GM19467 (cell line): ENCODE data around the gene AMZ1.
"Not testable (repeated sequence)": the region's sequence is repeated elsewhere in the genome, so short reads cannot be mapped to it uniquely, and the experiment has no call there.

Source experiments
- ATAC-seq: cut with Tn5 transposase; IDR thresholded peaks from one replicate; pipeline ENCODE4 v1.9.1; 2021; ENCODE audit warnings: mild to moderate bottlenecking, moderate library complexity; ENCODE audit not compliant: unreplicated experiment

The AMZ1 gene

DNA sequence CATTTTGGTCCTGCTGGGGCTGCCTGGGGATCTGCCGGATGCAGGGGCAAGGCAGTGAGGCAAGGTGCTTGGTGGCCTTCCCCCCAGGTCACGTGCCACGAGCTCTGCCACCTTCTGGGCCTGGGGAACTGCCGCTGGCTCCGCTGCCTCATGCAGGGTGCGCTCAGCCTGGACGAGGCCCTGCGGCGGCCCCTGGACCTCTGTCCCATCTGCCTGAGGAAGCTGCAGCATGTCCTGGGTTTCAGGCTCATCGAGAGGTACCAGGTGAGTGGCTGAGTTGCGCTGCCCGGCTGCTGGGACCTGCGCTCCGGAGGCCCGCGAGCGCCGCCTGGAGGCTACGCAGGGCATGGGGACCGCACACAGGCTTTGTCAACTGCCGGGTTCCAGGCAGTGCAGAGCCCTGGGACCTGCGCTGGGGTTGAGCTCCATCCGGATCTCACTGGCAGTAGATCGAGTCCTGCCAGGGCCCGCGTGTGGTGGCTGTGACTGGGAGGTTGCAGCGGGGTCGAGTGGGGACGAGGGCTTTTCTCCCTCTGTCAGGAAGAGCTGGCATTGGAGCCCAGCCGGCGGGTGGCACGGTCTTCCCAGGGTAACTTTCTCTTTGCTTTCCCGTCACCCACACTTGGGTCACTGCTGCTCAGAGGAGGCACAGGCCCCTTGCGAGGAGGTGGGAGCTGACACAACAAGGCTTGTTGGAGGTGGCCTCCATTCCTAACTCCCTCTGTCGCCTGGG is 21.7 kb downstream of the AMZ1 start:
- ATAC-seq: peak; percentile 70

GRCh38 chr7:2710286-2710655 is 22.3 kb downstream of the AMZ1 start:
- peak; percentile 38 for ATAC-seq

- ATAC-seq: no peak
Measured at GRCh38 chr7:2710901-2711551, 23.0 kb downstream of the AMZ1 start.

- no peak for ATAC-seq
Measured at GRCh38 chr7:2711895-2712675, 24.1 kb downstream of the AMZ1 start.

DNA sequence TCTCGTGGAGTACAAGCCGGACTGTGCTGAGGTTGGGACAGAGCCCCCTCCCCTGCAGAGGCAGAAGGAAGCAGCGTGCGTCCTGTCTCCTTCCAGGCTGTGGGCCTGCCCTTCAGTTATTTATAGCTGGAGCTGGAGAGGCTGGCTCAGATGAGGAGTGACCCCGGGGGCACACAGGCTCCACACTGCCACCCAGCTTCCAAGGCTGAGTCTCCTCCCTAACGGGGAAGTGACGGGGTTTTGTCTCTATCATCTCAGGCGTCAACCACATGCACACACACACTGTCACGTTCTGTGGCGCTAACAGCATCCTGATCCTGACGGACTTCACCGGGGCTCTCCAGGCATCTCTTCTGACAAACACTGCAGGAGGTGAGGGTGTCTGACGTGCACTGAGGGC is 25.4 kb downstream of the AMZ1 start:
- ATAC-seq: no peak

GRCh38 chr7:2713978-2714377 is 26.0 kb downstream of the AMZ1 start:
- ATAC-seq: no peak

DNA sequence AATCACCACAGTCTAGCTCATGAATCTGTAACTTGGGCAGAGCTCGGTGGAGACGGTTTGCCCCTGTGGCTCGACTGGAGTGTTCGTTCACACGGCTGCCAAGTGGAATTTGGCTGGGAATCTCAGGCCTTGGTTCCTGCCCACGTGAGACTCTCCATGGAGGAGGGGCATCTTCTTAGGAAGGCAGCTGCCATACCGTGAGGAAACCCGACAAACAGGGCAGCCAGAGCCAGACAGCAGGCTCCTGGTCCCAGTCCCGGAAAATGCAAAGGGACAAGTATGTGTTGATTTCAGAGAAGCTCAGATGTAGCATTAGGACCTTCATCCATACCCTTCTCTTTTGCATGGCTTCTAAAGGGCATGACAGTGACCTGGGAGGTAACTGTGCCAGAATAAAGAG is 26.6 kb downstream of the AMZ1 start:
- no peak for ATAC-seq

DNA sequence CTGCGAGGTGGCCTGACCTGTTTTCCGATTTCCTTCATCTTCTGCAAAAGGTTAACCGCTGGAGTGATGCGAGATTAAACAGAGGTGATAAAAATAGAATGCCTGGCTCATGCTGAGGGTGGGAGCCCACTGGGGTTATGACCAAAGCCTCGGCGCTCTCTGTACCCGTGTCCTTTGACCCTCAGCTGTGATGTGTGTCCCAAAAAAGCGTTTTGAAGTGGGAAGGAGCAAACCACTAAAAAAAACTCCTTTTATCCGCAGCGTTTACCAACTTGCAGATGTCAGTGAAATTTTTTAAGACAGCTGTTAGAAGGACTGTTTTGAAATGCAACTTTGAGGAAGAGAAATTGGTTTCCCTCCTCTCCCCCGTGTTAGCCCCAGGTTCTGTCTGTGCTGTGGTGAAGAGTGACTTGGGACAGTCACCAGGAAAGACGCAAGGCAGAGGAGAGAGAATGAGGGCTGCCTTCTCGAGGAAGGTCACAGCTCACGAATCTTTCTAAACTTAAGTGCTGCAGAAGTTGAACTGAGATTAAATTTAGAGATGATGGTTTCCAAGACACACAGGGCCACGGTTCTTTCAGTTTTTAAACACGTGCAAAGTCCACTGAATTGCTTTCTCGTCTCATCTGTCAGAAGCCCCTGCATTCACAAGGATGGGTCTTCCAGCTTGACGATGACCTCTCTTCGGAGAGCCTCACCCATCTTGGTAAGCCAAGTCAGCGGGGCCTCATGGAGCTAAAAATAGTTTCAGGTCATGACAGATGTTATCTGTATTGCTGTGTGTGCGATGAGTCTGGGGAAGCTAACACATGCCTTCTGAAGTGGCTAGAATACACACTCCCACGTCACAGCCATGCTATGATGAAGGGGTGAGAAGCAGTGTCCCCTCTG is 27.6 kb downstream of the AMZ1 start:
- no peak for ATAC-seq

DNA sequence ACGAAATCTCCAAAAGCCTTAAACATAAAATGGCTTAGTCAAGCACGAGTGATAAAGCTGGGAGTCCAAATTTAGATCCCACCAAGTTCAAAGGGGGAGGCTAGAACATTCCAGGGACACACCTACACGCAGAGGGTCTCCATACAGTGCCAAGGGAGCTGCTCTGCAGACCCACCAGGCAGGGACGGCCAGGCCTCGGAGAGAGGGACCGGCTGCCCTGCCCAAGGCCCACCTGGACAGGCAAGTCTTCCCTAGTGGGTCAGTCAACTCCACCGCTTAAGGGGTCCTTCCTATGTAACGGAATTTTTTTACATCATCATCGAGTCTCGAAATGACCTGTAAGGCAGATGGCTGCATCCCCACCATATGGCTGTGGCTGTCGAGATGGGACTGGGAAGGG is 28.5 kb downstream of the AMZ1 start:
- ATAC-seq: no peak

- ATAC-seq: no peak
Measured at GRCh38 chr7:2716906-2717292, 28.9 kb downstream of the AMZ1 start.

DNA sequence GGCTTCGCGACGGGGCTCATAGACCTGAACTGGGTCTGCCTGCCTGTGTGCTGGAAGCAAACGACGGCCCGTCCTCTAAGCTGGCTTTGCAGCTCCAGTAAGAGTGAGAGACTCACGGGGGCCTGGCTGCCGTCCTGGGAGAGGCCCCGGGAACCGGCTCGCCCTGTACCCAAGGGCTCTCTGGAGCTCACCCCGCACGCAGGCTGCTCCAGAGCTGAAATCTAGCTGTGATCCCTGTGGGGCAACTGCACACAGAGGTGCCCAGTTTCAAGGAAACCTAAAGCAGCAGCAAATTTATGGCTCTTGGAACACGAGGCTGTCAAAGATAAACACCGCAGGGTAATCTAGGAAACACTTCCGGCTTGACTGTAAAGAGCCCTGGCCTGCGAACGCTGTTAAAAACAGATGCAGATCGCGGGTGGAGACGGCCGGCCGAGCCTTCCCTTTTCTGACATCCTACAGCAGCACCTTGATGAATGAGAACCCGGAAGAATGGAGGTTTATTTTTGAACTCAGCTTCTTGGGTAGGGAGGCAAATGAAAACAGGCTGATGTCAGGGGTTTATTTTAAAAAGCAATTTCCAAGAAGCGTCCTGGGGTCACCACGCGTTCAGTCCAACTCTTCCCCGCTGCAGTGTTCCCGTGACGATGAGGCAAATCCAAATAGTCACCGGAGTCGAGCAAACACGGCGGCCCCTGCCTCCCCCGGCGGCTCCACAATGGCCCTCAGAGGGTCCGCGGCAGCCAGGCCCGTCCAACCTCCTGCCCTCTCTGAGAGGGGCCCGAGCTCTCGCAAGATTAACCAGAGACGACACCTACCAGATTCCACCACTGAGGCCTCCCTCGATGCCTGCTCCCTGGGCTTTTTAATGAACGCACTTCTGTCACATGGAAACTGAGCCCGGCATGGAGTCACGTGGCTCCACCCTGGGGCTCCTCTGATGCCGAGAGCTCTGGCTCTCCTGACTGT is 29.6 kb downstream of the AMZ1 start:
- ATAC-seq: no peak

- no peak for ATAC-seq
Measured at GRCh38 chr7:2718296-2718965, 30.4 kb downstream of the AMZ1 start.

DNA sequence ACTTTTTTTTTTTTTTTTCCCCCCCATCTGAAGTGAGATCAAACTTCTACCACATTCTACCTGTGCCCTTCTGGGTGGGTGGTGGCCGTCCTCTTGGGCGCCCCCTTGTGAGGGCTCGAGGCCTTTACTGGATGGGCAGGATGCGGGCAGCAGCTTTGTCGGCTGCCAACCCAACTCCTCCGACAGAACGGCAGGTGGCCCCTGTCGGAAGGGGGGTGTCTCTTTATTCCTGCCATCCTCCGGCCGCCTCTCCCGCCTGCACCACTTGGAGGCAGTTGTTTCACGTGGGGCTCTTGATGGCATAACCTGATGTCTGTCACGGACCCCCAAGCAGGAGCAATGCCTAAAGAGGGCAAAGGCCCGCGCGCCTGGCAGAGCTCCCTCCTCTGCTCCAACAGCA is 31.0 kb downstream of the AMZ1 start:
- no peak for ATAC-seq

DNA sequence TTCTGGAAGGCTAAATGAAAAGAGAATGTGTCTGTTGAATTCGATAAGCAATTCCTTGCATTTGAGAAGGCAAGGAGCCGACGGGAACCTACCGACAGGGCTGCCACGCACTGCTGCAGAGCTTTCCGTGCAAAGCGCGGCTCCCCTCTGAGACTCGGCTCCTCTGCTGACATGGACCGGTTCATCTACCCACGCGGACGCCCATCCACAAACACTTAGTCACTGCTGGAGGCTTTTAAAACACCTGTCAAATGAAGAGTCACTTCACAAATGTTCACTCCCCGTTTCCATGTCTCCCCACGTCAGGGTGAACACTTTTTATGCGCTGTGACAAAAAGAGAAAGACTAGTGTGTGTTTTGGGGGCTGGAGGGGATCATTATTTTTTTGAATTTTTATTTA is 32.0 kb downstream of the AMZ1 start:
- no peak for ATAC-seq

DNA sequence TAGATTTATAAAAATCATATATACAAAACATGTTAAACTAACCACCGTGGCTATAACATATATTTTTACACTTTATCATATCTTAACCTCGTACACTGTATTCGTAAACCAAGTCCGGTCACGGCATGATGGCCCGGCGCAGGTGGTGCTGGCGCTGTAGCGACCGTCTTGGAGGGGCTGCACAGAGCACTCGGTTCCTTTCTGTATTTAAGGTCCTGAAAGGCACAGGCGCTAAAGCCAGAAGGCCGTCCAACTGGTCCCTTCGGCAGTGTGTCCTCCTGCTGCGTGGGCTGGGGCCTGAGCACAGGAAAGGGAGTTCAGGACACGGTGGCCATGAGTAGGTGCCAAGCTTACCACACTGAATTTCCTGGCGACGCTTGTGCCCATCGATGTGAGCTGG is 33.8 kb downstream of the AMZ1 start:
- no peak for ATAC-seq

DNA sequence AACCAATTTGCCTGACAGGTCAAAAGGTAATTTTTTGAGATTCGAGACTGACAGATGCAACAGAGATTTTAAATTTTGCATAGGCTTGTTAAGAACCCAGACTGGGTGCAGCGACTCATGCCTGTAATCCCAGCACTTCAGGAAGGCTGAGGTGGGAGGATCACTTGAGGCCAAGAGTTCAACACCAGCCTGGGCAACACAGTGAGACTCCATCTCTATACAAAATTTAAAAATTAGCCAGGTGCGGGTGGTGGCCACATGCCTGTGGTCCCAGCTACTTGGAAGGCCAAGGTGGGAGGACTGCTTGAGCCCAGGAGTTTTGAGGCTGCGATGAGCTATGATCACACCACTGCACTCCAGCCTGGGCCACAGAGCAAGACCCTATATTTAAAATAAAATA is 34.6 kb downstream of the AMZ1 start:
- ATAC-seq: no peak

DNA sequence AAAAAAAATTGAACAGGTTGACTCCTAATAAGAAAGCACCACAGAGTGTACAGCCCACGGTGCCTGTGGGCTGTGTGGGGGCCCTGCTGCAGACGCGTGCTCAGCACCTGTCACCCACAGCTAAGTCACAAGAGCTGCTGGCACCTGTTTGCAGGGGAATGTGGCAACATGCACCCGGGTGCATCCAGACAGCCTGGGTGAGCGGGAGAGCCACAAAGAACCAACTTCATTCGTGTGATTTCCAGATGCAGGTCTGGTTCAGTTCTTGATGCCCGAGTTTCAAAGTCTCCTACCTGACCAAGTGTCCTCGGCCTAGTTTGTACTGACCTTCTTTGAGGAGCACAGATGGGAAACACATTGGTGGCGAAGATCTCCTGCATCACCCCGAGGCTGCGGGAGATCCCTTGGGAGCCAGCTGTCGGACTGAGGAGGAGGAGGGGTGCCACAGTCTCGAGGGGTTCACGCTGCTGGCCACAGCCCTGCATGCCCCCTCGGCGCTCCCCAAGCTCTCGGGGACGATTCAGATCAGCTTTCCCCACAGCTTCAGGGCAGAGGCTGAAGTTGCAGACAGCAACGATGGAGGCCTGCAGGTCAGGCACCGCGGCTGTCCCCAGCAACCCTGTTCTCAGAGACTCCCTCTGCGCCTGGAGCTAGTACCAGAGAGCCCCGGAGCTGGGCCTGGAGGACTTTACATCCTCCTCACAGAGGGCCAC is 35.3 kb downstream of the AMZ1 start:
- ATAC-seq: no peak

DNA sequence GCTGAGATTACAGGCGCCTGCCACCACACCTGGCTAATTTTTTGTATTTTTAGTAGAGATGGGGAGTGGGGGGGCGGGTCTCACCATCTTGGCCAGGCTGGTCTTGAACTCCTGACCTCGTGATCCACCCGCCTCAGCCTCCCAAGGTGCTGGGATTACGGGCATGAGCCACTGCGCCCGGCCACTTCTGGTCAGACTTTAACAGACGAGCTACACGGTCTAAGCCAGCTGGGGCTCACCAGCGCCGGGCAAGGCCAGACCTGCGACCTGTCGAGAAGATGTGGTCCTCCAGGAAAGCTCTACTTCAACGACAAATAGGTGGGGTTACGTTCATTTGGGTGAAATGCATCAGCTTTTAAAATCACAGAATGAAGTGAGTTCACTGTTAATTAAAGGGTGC is 36.0 kb downstream of the AMZ1 start:
- ATAC-seq: not testable (repeated sequence)
